NCI-H1105 (cell line): ENCODE results near the gene PPIA.
A peak's percentile ranks its signal among the peaks of the same experiment; 100 is the strongest.

Experiments used
- DNase-seq: peaks from one replicate; lab custom pipeline; 2025; lab: John Stamatoyannopoulos, UW

Gene PPIA

DNA sequence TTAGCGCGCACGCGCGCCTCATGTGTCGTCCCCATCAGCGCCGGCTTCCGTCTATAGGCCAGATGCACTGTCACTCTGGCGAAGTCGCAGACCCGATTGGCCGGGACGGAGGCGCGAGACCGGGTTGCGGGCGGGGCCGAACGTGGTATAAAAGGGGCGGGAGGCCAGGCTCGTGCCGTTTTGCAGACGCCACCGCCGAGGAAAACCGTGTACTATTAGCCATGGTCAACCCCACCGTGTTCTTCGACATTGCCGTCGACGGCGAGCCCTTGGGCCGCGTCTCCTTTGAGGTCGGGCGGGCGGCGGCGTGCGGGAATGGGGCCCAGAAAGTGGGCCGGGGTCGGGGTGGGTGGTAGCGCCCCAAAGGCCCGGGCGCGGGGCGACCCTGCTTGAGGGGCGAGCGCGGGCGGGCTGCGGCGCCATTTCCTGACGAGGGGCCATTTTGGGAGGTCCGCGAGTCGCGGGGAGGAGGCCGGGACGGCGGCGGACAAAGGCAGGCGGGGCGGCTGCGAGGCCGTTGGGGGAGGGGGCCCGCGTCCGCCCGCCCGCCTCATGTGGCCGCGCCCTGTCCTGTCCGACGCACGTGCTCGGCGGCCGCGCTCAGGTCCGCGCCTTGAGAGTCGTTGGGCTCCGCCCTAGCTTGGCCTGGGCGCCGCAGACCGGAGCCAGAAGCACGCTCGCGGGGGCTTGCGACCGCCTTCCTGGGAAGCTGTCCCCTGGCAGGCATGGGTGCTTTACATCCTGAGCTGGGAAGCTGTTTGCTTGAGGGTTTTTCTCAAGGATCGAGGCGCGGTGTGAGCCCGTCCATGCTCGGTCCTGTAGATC, at the start of gene PPIA:
TSS of gene PPIA (plus strand) at position 178 of the 825 bp plus-strand sequence. CDS start at position 222, 44 bp downstream.
- peak; percentile 98 for DNase-seq

DNA sequence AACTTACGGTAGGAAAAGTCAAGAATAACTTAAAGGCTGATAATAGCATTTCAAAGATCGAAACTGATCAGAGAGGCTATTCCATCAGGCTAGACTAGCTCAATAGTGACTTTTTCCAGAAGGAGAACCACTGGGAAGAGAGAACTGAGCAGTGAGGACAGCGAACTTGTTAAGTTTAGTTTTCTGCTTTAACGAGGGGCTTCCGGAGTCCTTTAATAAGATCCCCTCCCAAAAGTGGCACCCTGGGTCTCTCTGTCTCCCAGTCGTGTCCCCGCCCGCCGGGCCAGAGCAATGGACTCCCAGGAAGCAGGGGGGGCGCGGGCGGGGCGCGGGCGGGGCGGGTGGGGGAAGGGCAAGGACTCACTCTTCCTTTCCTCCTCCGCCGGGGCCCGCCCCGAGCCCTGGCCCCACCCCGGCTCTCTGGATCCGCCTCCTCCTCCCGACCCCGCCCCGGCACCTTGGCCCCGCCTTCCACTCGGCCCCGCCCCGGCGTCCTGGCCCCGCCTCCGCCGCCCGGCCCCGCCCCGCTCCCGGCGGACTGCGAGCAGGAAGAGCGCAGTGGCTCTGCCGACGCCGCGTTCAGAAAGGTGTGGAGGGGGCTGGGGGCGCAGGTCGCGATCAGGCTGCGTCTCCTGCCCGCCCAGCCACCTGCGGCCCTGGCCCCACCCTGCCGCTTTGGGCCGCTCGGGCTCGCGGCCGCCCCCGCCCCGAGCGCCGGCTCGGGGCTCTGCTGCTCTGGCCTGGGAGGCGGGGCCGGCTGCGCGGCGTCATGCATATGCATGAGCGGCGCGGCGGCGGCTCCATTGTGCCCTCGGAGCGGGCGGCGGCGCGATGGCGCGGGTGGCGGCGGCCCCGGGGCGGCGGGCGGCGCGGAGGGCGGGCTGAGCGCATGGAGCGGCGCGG, 48.2 kb upstream of the PPIA start, which contains the start of gene ZMIZ2:
TSS of gene ZMIZ2 (plus strand) at position 803 of the 903 bp plus-strand sequence. CDS start 7,403 bp downstream, outside the sequence.
- peak; percentile 90 for DNase-seq

DNA sequence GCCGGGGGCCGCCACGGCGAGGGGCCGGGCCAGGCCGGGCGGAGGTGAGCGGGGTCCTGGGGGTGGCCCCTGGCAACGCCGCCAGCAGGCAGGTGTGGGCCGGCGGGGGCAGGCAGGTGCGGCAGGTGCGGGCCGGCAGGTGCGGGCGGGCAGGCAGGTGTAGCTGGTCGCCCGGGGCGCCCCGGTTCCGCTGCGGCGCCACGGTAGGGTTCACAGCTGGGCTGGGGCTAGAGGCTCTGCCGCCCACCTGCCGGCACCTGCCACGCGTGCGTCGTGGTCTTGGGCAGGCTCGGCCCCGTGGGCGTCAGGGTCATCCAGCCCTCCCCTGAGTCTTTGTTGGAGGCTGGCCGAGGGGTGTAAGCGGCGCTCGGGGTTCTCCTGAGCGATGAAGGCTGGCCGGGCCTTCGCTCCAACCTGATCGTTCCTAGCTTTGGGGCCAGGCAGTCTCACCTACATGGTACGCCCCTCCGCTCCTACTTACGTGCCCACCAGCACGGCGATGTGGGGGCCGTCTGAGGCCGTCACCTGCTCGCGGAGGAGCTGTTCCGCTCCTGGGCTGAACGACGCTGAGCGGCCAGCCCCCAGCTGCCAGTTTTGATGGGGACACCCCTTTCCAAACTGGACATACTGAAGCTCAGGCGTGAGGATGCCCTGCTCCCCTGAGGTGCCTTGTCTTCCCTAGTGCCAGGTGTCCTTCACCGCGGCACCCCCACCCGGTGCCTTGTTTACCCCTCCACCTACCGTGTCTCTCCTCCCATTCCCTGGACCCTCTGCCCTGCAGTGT, 47.3 kb upstream of the PPIA start:
- peak; percentile 71 for DNase-seq

DNA sequence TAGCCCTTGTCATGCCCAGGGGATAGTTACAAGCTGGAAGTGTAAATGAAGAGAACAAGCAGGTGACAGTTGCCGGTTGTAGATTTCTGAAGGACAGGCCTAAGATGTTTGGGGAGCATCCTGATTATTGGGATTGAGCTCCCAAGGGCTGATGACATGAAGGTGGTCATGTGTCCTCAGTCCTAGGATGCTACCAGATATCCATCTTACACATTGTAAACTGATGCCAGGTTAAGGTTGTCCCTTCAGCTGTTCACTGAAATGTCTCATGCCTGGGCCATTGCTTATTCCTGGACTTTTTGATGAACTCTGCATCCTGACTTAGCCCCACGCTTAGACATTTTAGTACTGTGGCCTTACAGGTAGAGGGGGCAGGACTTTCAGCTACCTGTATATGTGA, 46.5 kb upstream of the PPIA start:
- DNase-seq = no peak

DNA sequence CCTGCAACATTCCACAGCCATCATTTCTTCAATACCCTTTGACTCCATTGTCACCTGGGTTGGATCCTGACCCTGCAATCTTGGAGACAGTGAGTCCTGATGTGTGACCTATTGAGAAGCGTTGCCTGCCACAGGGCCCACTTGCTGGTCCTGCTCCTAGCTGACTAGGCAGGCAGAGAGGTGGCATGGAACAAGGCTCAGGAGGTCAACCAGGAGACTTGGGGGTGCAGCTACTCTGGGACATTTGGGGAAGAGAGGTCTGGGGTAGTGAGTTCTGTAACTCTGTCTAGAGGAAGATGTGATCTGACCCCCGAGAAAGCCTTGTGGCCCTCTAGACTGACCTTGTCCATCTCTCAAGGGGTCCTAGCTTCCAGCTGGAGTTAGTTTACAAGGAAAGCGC, 46.1 kb upstream of the PPIA start:
- DNase-seq = no peak

DNA sequence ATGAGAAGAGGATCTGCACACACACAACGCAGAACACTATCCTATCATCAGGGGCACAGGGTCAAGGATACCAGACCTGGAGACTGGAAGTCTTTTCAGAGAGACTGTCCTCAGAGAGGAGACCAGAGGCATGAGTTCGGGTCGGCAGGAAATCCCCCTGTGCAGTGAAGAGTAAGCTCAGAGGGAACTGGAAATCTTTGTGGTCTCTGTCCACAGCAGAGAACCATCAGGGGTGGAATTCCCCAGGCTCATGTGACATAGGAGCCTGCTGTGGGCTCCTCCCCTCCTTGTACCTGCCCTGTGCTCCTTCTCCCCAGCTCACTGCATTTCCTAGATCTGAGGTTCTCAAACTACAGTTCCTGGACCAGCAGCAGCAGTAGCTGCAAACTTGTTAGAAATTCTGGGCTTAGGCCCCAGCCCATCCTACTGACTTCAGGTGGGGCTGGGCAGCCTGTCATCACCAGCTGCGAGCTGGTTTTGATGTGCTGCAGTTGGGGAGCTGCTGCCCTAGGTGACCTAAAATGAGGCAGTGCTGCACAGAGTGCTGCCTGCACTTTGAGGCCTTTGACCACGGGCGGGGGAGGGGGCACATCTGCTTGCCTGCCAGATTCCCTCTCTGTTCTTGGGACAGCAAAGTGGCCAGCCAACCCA, 45.4 kb upstream of the PPIA start:
- no peak for DNase-seq

DNA sequence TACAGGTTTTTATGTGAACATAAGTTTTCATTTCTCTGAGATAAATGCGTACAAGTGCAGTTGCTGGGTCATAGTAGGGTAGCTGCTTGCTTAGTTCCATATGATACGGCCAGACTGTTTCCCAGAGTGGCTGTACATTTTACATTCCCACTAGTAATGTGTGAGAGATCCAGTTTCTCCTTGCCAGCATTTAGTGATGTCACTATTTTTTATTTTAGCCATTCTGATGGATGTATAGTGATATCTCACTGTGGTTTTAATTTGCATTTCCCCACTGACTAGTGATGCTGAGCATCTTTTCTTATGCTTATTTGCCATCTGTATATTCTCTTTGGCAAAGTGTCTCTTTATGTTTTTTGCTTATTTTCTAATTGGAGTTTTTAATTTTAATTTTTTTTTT, 43.7 kb upstream of the PPIA start:
- no peak for DNase-seq

DNA sequence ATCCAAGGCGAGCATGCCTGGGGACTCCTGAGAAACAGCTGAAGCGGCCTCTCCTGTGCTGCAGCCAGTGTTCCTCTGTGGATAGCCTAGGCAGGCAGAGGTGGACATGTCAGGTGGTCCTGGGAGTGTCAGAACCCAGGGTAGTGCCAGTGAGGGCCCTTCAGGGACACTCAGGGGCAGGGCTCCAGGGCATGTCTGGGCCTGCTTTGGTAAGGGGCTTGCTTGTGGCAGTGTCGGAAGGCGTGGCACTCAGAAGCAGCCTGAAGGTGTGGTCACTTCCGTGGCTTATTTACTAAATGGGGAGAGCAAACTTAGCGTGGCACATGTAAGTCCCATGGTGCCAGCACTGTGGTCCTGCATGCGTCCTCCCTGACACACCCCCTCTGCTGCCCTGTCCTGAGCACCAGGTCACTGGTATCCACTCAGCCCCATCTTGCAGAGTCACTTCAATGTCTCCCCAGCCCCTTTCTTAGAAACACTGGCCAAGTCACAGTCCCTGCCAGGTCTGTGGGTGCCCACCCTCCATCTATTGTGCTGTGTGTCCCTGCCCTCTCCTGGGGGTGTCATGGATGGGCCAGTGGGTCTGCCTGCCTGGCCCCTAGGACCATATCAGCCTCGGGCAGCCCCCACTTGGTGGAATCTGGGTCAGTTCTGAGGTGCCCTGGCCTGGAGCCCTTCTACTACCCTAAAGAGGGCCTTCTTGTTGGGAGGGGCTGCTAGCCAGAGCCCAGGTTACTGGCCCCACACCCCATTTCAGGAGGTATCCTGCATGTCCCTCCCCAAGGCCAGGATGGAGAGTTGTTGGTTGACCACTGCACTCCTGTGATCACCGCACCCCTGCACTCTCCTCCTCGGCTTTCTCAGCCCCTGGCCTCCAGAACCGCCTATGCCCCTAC, 41.4 kb upstream of the PPIA start:
- DNase-seq = no peak

DNA sequence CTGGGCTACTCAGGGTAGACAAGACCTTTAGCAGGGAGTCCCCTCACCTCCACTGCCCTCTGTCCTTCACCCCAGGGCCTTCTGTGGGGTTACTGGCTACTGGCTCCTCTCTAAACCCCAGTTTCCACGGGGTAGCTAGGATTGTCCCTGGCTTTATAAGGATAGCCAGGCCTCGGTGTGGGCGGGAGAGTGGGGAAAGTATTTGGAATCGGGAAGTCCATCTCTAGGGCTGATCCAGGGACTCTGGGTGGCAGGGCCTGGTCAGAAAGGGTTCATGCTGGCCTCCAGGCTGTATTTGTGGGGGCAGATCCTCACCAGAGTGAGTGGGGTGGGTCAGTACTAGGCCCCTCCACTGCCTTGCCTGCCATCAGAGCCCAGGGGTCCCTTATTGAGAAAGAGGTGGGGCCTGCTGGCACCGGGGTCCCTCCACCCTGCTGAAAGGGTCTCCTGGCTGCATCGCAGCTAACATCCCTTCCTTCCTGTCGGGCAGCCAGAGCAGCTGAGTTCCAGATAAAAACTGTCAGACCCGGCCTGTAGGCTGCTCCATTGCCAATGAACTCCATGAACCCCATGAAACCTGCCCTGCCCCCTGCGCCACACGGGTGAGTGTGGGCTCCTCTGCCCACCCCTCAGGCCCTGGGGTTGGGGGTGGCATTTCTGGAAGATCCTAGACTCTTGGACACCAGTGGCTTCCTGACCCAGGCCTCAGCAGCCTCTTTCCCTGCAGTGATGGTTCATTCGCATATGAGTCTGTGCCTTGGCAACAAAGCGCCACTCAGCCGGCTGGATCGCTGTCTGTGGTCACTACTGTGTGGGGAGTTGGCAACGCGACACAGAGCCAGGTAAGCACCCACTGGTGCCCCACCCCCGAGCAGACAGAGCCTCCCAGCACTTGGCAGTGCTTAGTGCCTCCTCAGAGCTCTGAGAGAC, 40.5 kb upstream of the PPIA start:
- DNase-seq = no peak

DNA sequence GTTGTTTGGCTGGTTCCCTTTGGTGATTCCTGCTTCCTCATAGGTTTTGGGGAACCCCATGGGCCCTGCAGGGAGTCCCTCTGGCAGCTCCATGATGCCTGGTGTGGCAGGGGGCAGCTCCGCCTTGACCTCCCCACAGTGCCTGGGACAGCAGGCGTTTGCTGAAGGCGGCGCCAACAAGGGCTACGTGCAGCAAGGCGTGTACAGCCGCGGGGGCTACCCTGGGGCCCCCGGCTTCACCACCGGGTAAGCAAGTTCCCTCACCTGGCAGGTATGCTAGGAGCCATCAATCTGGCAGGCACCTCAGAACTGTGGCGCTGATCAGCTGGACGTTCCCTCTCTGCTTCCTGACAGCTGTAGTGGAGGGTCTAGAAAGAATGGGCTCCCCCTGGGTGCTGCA, 39.6 kb upstream of the PPIA start:
- DNase-seq = no peak

DNA sequence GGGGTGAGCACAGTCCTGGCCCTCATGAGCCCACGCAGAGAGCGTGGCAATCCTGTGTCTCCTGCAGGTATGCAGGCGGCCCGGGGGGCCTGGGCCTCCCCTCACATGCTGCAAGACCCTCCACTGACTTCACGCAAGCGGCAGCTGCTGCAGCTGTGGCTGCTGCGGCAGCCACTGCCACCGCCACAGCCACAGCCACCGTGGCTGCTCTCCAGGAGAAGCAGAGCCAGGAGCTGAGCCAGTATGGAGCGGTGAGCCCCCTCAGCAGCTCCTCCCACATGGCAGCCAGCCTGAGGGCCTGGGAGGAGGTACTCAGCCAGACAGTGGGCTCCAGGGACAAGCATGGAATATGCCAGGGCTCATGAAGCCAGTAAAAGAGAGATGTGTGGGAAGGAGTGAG, 39.2 kb upstream of the PPIA start:
- no peak for DNase-seq

DNA sequence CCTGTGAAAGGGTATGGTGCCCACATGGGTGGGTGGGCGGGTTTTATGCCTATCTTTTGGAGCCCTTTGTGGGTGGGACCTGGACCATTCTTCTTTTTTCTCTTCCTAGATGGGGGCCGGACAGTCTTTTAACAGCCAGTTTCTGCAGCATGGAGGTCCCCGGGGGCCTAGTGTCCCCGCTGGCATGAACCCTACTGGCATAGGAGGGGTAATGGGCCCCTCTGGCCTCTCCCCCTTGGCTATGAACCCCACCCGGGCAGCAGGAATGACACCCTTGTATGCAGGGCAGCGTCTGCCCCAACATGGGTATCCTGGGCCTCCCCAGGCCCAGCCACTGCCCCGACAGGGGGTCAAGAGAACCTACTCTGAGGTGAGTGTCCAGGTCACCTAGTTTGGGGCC, 38.7 kb upstream of the PPIA start:
- no peak for DNase-seq

DNA sequence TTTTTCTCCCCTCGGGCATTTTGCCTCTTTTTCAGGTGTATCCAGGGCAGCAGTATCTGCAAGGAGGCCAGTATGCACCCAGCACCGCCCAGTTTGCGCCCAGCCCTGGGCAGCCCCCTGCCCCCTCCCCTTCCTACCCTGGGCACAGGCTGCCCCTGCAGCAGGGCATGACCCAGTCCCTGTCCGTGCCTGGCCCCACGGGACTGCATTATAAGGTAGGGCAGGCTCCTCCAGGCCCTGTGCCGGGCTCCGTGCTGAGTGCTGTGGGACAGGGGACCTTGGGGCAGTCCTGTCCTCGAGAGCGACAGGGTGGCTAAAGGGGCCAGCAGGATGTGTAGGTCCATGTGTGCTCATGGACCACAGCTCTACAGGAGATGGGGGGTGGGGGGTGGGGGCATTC, 37.2 kb upstream of the PPIA start:
- no peak for DNase-seq

DNA sequence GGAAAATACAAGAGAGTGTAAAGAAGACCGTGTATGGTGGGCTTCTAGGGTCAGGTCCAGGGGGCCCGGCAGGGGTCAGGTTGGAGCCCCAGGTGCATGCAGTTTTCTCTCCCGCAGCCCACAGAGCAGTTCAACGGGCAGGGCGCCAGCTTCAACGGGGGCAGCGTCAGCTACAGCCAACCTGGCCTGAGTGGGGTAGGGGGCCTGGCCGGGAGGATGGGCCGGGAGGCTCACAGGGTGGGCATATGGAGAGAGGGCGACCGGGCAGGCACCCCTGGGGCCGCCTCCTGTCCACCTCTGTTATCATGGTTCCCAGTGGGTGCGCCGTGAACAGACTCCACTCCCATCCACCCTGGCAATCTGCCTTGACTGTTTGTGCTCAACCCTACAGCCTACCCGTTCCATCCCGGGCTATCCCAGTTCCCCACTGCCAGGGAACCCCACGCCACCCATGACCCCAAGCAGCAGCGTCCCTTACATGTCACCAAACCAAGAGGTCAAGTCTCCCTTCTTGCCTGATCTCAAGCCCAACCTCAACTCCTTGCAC, 36.4 kb upstream of the PPIA start:
- DNase-seq = no peak

DNA sequence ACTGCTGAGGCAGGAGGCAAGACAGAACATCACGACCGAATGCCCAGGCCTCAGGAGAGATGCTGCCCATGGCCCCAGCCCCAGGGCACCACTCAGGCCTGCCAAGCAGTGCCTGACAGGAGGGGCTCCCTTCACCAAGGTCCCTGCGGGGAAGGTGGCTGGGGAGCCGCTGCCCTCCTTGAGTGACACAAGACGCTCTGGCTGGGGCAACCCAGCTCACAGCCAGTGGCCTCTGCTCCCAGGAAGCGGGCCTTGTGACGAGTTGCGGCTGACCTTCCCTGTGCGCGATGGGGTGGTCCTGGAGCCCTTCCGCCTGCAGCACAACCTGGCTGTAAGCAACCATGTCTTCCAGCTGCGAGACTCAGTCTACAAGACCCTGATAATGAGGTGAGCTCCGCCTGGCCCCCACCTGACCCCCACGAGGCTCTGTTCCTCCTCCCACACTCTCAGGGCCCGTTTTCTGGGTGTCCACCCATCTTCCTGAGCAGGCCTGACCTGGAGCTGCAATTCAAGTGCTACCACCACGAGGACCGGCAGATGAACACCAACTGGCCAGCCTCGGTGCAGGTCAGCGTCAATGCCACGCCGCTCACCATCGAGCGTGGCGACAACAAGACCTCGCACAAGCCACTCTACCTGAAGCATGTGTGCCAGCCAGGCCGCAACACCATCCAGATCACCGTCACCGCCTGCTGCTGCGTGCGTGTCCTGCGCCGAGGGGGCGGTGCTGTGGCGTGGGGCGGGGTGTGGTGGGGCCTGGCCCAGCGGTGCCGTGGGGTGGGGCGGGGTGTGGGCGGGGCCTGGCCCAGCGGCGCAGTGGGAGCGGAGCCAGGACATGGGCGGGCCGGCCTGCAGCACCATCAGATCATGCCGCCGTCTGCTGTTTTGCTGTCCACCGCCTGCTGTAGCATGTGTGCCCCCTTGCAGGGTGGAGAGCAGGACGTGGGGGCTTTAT, 35.0 kb upstream of the PPIA start:
- DNase-seq = no peak

DNA sequence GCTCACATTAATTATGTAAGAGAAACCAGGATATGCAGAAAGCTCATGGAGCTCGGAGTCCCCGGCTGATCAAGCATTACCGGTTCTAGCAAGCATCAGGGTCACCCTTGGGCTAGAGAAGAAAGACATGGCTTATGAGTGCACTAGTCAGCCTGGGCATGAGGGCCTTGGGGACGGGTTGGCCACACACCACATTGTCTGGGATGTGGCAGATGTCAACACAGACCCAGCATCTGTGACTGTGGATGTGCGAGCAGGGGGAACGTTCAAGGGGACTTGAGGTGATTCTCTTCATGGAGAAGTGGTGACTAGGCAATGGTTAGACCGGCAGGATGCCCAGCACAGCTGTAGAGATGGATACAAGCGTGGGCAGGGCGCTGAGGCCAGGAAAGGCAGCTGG, 34.2 kb upstream of the PPIA start:
- DNase-seq = no peak

DNA sequence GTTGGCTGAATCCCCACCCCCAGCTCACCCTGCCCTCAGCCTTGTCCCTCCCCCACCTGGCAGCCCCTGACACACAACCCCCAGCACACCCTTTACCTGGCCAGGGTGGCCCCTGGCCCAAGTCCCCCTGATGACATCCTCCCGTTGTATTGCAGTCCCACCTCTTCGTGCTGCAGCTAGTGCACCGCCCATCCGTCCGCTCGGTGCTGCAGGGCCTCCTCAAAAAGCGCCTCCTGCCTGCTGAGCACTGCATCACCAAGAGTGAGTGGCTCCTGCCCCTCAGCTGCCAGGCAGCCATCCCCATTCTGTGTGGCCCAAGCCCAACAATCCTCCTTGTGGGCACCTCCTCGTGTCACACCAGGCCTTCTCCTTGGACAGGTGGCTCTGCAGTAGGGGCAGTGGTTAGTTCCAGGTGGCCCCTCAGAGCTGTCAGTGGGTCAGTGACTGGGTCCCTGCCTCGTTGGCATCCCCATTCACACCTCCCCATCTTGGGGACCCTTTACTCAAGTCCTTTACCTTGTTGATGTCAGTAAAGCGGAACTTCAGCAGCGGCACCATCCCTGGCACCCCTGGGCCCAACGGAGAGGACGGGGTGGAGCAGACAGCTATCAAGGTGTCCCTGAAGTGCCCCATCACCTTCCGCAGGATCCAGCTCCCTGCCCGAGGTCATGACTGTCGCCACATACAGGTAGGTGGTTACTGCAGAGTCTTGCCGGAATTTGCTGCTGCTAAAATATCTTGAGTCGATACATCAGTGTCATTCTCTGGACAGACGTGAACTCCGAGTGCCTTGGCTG, 33.6 kb upstream of the PPIA start:
- no peak for DNase-seq
